GM12865 (cell line): ENCODE results near the gene ZNF816.
"Not testable (repeated sequence)": the region's sequence is repeated elsewhere in the genome, so short reads cannot be mapped to it uniquely, and the experiment has no call there.

Experiments
- DNase-seq: peaks from one replicate; pipeline ENCODE4 v3.0.0; 2010; ENCODE audit warnings: low read depth
- H3K4me3 ChIP-seq: 2 replicates; pipeline ENCODE4 v1.5.1; 2011; ENCODE audit warnings: mild to moderate bottlenecking, low read depth, low read length, control low read depth
- TF ChIP-seq, protein P1 (sequence below): IDR thresholded peaks from 2 replicates; pipeline ENCODE4 v1.5.1; 2011; ENCODE audit warnings: low read length, control low read depth, low read depth, inconsistent platforms; ENCODE audit not compliant: insufficient read depth; ENCODE audit errors: missing control alignments

ZNF816 gene

DNA sequence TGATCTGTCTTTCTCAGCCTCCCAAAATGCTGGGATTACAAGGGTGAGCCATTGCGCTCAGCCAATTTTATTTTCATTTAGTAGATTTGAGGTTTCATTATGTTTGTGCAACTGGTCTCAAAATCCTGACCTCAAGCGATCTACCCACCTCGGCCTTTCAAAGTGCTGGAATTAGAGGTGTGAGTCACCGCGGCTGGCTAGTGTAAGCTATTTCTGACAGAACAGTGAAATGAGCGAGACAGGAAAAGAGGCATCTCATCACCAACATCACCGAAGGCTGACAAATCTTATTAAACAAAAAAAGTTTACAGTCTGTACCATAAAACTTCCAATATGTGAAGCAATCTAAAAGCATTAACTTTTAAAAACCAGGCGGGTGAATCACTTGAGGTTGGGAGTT, 27.2 kb downstream of the ZNF816 start:
- TF ChIP-seq, protein P1, sequence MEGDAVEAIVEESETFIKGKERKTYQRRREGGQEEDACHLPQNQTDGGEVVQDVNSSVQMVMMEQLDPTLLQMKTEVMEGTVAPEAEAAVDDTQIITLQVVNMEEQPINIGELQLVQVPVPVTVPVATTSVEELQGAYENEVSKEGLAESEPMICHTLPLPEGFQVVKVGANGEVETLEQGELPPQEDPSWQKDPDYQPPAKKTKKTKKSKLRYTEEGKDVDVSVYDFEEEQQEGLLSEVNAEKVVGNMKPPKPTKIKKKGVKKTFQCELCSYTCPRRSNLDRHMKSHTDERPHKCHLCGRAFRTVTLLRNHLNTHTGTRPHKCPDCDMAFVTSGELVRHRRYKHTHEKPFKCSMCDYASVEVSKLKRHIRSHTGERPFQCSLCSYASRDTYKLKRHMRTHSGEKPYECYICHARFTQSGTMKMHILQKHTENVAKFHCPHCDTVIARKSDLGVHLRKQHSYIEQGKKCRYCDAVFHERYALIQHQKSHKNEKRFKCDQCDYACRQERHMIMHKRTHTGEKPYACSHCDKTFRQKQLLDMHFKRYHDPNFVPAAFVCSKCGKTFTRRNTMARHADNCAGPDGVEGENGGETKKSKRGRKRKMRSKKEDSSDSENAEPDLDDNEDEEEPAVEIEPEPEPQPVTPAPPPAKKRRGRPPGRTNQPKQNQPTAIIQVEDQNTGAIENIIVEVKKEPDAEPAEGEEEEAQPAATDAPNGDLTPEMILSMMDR: no peak
- no peak for DNase-seq

GRCh38 chr19:52924641-52925040, 38.0 kb downstream of the ZNF816 start:
- DNase-seq, H3K4me3 ChIP-seq: not testable (repeated sequence)

More for the DNA sequence above, 27.2 kb downstream of the ZNF816 start:
- no peak overlapping the region for H3K4me3 ChIP-seq

- no peak for DNase-seq
- peak overlapping the region; percentile 76 for H3K4me3 ChIP-seq
- TF ChIP-seq, protein P1: no peak
Measured at GRCh38 chr19:52923778-52924593, 38.7 kb downstream of the ZNF816 start.

GRCh38 chr19:52922841-52923777, 39.6 kb downstream of the ZNF816 start, which contains the start of gene ZNF888:
ZNF888 (minus strand) TSS chr19:52923428; CDS start chr19:52917873, 5,555 bp downstream.
- H3K4me3 ChIP-seq: peak within 1 kb of the TSS; percentile 76
- TF ChIP-seq, protein P1: no peak
- DNase-seq: peak; percentile 93

DNA sequence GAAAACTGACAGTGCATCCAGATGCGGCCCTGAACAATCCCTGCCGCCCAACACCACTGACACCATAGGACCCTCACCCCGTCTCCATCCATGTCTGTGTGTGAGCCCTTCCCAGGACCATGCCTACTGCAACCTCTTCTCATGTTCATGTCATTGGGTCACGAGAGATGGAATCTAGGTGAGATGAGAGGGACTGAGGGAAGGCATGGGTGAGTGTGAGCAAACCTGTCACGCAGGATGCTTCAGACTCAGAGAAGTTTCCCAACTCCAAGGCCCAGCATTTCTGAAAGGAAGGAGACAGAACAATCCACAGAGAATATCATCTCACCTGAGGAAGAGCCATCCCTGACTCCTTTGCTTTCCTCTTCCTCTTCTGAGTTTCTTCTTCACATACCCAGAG, 45.1 kb downstream of the ZNF816 start:
- DNase-seq: no peak
- H3K4me3 ChIP-seq: no peak overlapping the region
- TF ChIP-seq, protein P1: no peak

- H3K4me3 ChIP-seq: no peak overlapping the region
- TF ChIP-seq, protein P1: no peak
- no peak for DNase-seq
Measured at GRCh38 chr19:52910648-52911047, 52.0 kb downstream of the ZNF816 start.

GRCh38 chr19:52904052-52904780, 58.5 kb downstream of the ZNF816 start:
- H3K4me3 ChIP-seq: not testable (repeated sequence)

More at GRCh38 chr19:52904052-52904780, 58.5 kb downstream of the ZNF816 start:
- DNase-seq: not testable (repeated sequence)
